GM13976 (cell line): ENCODE data around the gene CDC42EP2.

Experiments used
- DNase-seq: peaks from one replicate; pipeline ENCODE4 v3.0.0; 2012; ENCODE audit warnings: low spot score
- in situ Hi-C: fragments of 300-500 bp; cut with MboI; formaldehyde crosslinking; loops from one replicate; pipeline ENCODE4 v1.12.0; 2022; ENCODE audit warnings: low sequenced_read_pairs, mixed read lengths, inconsistent platforms; ENCODE audit not compliant: unreplicated experiment
- TF ChIP-seq, protein P1 (sequence below): IDR thresholded peaks from 2 replicates; pipeline ENCODE4 v1.5.1; 2012; ENCODE audit warnings: borderline replicate concordance, mild to moderate bottlenecking; ENCODE audit not compliant: insufficient read depth; ENCODE audit errors: extremely low read depth, missing control alignments, control extremely low read depth

Gene CDC42EP2, protein sequence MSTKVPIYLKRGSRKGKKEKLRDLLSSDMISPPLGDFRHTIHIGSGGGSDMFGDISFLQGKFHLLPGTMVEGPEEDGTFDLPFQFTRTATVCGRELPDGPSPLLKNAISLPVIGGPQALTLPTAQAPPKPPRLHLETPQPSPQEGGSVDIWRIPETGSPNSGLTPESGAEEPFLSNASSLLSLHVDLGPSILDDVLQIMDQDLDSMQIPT

DNA sequence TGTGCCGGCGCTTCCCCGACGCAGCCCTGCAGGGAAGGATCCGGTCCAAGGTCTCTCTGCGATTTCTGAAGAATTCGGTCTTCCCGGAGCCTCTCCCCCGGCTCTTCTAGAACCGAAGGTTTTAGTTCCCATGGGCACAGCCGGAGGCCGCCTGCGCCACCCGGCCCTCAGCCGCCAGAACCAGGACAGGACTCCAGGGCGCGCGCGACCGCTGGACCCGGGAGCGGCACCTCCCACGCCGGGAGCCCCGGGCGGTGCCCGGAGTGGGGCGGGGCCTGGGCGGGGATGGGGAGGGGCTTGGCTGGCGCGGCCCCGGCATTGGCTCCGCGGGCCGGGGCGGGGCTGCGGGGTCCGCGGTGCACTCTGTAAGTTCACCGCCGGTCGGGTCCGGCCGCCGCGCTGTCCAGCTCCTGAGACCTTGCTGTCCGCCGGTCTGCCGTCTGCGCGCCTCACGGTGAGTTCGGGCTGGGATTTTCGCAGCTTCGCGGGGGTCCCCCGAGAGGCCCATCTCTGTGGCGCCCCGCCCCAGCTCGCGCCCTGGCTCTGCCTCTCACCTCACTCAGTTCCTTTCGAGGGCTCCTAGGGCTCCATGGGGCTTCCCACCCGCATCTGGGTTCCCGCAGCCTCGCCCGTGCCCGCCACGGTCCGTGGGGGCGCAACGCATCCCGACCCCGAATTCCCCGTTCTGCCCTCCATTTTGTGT lies at the start of gene CDC42EP2:
CDC42EP2 (plus strand) TSS at position 366 of the 703 bp plus-strand sequence. CDS start 6,033 bp downstream, outside the sequence.
- in situ Hi-C loops = no loop called here
- peak; percentile 95 for DNase-seq
- TF ChIP-seq, protein P1, sequence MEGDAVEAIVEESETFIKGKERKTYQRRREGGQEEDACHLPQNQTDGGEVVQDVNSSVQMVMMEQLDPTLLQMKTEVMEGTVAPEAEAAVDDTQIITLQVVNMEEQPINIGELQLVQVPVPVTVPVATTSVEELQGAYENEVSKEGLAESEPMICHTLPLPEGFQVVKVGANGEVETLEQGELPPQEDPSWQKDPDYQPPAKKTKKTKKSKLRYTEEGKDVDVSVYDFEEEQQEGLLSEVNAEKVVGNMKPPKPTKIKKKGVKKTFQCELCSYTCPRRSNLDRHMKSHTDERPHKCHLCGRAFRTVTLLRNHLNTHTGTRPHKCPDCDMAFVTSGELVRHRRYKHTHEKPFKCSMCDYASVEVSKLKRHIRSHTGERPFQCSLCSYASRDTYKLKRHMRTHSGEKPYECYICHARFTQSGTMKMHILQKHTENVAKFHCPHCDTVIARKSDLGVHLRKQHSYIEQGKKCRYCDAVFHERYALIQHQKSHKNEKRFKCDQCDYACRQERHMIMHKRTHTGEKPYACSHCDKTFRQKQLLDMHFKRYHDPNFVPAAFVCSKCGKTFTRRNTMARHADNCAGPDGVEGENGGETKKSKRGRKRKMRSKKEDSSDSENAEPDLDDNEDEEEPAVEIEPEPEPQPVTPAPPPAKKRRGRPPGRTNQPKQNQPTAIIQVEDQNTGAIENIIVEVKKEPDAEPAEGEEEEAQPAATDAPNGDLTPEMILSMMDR = no peak

DNA sequence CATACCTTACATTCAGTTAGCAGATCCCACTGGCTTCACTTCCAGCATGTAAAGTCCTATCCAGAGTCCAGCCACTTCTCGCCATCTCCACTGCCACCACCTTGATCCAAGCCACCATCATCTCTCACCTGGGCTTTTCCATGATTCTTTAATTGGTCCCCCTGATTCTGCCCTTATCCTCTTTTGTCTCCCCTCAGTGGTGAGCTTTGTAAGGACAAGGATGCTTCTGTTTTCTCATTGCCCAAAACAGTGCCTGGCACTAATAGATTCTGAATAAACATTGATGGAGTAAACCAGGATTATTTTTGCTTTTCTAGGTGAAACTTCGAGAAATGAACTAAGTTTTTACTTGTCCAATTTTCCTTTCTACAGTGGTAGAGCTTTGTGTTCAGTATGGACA lies 48.5 kb upstream of the CDC42EP2 start:
- DNase-seq = no peak
- in situ Hi-C loops = no loop called here
- TF ChIP-seq, protein P1 = no peak

DNA sequence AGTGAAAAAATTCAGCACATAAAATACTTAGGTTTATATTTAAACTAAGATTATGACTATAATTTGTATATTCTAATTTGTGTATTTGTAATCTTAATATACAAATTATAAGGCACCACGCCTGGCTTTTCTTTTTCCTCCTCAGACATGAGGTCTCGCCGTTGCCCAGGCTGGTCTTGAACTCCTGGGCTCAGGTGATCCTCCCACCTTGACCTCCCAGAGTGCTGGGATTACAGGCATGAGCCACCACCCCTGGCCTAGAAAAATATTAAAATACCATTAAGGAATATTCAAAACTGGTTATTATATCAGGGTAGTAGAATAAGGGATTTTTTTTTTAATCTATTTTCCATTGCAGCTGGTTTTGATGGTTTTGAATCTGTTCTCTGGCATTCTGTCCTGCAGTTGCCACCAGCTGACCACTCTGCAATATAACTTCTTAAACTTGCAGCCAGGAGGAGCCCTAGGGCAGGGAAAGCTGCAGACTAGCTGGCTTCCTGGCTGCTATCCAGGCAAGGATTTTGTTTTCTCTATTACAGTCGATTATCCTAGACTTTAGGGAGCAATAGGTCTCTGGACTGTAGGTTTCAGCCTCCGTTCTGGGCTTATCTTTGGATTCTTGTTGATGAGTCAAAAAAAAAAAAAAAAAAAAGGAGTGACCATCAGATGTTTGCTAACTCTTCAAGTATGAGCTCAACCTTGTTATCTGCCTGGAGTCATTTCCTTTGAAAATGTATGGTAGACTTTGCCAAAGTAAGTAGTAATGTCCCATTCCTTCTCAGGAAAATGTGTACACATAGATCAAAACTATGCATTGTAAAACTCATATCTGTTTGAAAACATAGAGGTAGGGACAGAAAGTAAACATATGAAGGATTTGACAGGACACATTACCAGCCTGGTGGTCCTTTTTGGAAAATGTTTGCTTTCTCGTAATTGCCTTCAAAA lies 39.7 kb upstream of the CDC42EP2 start:
- in situ Hi-C loops = no loop called here
- DNase-seq = peak; percentile 59

DNA sequence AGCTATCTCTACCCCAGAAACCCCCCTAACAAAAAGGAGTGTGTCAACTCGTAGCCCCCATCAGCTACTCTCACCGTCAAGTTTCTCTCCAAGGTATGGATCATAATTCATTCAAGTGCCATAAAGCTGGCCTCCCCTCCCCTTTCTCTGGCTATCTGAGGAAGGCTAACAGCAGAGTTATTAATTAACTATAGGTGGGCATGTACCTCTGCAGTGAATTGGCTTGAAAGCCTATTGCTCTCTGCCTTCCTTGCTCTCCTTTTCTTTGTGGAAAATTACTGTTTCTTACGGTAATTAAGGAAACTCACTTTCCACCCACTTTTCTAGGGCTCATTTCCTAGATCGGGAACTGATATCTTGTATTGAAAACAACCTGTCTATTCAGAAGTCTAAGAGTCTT lies 38.8 kb upstream of the CDC42EP2 start:
- in situ Hi-C loops = no loop called here
- TF ChIP-seq, protein P1 = no peak
- no peak for DNase-seq

More for the DNA sequence above, 39.7 kb upstream of the CDC42EP2 start:
- TF ChIP-seq, protein P1 = peak; percentile 67

DNA sequence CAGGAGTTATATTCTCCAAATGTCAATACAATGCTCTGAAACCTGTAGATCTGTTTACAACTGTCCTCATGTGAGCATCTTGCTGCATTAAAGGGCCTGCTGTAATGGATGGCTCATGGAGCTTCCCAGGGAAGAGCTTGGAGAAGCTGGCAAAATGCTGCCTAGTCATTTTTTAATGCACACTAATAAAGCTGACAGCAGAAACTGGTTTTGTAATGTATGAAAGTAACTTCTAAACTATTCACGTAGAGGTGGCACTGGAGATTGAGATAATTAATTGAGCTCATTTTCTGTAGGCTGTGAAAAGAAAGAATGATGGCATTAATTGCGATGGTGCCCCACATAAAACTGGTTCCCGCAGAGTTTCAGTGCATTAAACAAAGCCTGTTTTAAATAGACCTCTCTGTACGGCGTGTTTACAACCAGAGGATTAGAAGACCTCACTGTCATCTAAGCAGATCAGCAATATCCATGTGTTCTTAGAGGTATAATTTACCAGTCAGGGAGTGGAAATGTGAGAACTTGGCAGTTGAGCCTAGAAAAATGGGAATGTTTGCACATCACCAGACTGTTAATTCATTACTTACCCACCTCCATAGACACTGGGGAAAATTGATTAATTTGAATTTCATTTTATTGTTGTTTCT lies 36.9 kb upstream of the CDC42EP2 start:
- in situ Hi-C loops = no loop called here
- no peak for DNase-seq
- TF ChIP-seq, protein P1 = no peak

DNA sequence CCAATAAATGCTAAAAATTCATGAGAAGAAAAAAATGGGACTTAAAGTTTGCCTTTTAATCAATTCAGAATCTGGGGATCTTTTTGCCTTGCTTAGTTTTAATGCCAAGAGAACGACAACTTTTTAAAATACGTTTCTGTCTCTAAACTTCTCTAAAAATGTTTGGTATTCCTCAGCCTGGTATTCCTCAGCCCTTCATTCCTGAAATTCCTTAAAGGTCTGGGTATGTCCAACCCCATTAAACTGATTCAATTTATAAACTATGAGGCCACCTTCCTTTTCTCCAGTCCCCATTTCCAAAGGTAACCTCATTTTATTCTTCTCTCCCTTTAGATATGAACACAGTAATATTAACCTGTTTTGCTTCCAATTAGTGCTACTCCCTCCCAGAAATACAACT lies 36.3 kb upstream of the CDC42EP2 start:
- TF ChIP-seq, protein P1 = no peak
- no peak for DNase-seq
- in situ Hi-C loops = no loop called here
